SW 1271 (cell line): ENCODE results near the gene UBR4.

ENCODE experiments used
- DNase-seq, 2 experiments: peaks; one replicate each; lab custom pipeline; 2025; lab: John Stamatoyannopoulos, UW

UBR4 gene

DNA sequence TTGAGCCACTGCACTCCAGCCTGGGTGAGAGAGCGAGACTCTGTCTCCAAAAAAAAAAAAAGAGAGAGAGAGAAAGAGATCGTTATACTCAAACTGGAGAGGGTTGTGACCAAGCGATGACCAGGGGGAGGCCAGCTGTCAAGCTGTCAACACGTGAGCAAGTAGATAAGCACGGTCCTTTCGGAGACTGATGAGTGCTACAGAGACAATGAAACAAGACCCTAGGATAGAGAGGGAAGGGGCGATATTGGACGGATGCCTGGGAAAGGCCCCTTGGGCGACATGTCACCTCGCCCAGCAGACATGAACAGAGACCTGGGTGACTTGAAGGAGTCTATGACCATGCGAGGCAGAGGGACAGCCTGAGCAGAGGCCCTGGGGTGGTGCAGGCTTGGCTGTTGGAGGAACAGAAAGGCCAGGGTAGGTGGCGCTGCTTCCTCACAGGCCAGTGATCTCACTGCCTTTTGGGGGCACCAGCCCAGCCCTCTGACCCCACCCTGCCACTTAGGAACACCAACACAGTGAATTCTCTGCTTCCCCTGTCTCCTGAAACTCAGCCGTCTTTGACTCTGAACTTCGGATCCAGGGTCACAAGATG is 152.8 kb downstream of the UBR4 start:
- DNase-seq, result no peak

DNA sequence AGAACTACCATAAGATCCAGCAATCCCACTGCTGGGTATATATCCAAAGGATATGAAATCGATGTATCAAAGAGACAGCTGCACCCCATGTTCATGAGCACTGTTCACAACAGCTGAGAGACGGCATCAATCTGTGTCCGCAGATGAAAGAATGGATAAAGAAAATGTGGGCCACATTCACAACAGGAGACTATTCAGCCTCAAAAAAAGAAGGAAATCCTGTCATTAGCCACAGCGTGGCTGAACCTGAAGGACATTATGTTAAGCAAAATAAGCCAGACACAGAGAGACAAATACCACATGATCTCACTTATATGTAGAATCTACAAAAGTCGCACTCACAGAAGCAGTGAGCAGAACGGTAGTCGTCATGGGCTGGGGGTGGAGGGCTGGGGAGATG is 154.4 kb downstream of the UBR4 start:
- no peak for DNase-seq

- no peak for DNase-seq
Measured at GRCh38 chr1:19055001-19055400, 155.1 kb downstream of the UBR4 start.

DNA sequence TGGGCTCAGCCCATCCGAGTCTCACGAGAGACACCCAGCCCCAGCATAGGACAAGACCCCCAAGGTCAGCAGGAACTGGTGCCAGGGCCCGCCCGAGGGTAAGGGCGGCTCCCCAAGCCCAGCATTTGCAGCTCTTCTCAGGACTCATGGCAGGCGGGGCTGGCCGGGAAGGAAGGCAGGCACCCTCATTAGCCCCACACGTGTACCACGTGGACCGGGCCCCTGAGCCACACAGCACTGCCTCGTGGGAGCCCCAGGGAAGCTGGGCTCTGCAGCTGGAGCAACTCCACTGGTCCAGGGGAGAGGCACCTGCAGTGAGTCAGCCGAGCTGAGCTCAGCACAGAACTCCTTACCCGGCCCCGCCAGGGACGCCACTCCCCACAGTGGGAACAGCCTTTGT is 155.8 kb downstream of the UBR4 start:
- no peak for DNase-seq

DNA sequence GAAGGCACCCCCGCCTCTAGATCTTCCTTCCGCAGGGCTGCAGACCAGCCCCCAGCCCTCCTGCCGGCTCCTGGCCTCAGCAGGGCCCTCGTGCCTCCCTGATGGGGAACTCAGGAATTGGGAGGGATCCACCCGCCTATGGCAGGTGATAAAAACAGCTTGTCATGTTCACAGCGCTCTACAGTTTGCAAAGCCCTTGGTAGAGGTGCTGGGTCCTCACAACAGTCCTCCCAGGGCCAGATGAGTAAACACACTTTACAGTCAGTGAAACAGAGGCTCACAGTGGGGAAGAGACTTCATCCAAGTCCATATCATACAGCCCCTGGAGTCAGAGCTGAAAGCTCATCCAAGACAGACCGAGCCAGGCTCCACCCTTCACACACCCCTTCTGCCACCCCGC is 156.6 kb downstream of the UBR4 start:
- no peak for DNase-seq

- no peak for DNase-seq
Measured at GRCh38 chr1:19049798-19050197, 160.3 kb downstream of the UBR4 start.

GRCh38 chr1:19049128-19049768 is 160.8 kb downstream of the UBR4 start:
- DNase-seq, result no peak

DNA sequence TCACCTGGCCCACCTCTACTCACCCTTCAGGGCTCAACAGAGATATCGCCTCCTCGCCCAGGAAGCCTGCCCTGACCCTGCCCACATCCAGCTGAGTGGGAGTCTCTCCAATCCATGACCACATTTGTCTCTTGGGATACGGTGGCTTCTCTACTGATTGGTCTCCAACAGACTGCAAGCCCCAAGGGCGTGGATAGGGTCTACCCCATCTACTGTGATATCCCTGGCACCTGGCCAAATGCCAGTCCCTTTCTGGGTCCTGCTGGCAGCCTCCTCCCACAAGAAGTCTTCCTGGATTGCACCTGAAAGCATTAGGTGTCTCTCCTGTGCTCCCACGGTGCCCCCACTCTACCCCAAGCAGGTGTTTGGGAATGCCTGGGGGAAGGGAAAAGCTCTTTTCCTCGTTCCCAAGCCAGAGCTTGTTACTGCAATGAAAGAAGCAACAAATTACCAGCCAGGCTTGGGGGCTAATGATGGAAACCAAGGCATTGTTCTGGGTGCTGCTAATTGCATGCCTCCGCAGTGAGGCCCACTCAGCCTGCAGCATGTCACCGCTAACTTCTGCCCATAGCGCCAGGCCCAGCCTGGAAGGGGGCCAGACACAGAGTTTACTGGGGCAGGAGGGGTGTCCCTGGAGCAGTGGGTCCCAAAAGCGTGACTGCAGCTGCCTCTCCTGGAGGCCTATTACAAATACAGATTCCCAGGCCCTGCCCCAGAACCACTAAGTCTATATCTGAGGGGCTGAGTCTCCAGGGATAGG is 162.9 kb downstream of the UBR4 start:
- no peak for DNase-seq

- DNase-seq, result no peak
Measured at GRCh38 chr1:19045898-19046880, 163.9 kb downstream of the UBR4 start.

DNA sequence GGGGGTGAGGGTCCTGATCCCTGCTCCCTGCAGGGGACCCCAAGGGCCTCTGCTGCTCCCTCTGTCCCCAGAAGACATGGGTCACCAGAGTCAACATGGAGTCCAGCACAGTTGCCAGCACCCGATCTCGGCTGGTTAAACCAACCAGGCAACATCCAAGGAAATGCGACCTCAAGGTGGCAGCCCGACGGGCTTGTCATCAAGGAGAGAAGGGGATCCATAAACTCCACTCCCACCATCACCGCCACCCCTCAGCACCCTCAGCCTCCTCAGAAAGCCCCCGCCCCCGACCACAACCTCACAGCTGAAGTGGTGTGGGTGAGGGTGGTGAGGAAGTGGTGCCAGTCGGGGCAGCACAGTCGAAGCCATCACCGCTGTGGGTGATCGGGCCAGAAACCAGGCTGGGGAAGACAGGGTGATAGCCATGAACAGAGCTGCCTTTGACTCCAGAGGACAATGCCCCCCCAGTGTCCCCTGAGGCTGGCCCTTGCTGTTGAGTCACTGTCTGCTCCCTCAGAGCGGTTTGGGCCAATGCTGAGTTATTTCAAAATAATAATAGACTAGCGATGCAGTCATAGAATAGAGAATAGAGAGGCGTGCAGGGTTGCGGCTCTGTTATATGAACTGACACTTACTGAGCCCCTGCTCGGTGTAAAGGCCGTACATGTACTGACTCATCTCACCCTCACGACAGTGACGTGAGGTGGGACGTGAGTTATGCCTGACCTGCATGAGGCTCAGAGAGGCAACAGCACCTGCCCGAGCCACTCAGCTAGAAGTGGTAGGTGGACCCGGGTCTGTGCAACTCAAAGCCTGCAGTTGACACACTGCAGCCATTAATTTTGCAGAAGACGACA is 164.9 kb downstream of the UBR4 start:
- no peak for DNase-seq

GRCh38 chr1:19044471-19044870 is 165.6 kb downstream of the UBR4 start:
- DNase-seq, result no peak

GRCh38 chr1:19043579-19044443 is 166.3 kb downstream of the UBR4 start:
- DNase-seq, result no peak

- no peak for DNase-seq
Measured at GRCh38 chr1:19042675-19043578, 167.1 kb downstream of the UBR4 start.

GRCh38 chr1:19040010-19040680 is 169.9 kb downstream of the UBR4 start:
- DNase-seq, result no peak

DNA sequence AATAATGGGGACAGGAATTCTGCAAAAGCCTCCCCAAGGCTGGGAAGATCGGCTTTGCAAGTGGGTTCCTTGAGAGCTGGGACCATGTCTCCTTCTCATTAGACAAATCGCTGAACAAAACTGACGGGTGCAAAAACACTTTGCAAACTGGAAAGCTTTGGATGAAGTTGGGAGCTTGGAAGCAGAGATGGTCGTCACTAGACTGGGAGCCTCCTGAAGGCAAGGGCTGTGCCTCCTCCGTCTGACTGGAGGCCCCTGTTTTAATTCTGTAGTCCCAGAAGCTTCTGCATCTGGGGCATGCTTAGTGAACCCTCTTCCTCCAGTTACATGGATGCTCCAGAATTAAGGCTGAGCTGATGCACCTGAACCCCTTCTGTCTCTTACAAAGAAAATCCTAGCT is 171.3 kb downstream of the UBR4 start:
- DNase-seq, result no peak

DNA sequence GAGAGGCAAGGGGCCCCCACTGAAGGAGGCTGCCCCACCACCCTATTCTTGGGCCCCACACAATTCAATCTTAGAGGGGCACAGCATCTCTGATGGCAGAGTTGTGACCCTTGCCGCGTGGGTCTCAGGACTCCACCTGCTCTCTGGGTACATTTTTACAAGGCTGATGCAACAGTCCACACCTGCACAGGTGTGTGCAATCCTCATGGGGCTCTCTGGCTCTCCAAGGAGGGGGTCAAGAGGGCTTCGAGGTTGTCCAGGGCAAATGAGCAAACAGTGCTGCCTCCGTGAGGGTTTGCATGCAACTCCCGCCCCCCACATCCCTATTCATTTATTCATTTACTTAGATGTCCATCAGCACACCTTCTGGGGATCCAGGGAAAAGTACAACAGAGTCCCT is 172.0 kb downstream of the UBR4 start:
- DNase-seq, result no peak

GRCh38 chr1:19037659-19038058 is 172.4 kb downstream of the UBR4 start:
- DNase-seq, result no peak

GRCh38 chr1:19036813-19037605 is 173.1 kb downstream of the UBR4 start:
- DNase-seq, result no peak
